Stimulated activated memory B cell treated with anti-CD40 and anti-IgM and Interleukin-4, amounts not matched to agents 10 μg/mL and 1 μg/mL and 100 μg/mL, for 72 hours (primary cell): ENCODE data around the gene IQCF2.
"Not testable (repeated sequence)": the region's sequence is repeated elsewhere in the genome, so short reads cannot be mapped to it uniquely, and the experiment has no call there.

Source experiments
- ATAC-seq: fragments of 150-1000 bp; cut with Tn5 transposase; 2 replicates; pipeline ENCODE4 v1.10.0; 2021
- H3K27ac Mint-ChIP-seq: one replicate; pipeline ENCODE4 v1.8.0; 2022; ENCODE audit warnings: mild to moderate bottlenecking, mixed read lengths
- H3K27me3 Mint-ChIP-seq: one replicate; pipeline ENCODE4 v1.8.0; 2022; ENCODE audit warnings: mixed read lengths
- H3K36me3 Mint-ChIP-seq: one replicate; pipeline ENCODE4 v1.8.0; 2022; ENCODE audit warnings: mixed read lengths
- H3K4me1 Mint-ChIP-seq: one replicate; pipeline ENCODE4 v1.8.0; 2022; ENCODE audit warnings: mixed read lengths
- H3K4me3 Mint-ChIP-seq: one replicate; pipeline ENCODE4 v1.8.0; 2022; ENCODE audit warnings: mild to moderate bottlenecking, moderate library complexity, mixed read lengths
- H3K9me3 Mint-ChIP-seq: one replicate; pipeline ENCODE4 v1.8.0; 2022; ENCODE audit warnings: mixed read lengths

The IQCF2 gene

DNA sequence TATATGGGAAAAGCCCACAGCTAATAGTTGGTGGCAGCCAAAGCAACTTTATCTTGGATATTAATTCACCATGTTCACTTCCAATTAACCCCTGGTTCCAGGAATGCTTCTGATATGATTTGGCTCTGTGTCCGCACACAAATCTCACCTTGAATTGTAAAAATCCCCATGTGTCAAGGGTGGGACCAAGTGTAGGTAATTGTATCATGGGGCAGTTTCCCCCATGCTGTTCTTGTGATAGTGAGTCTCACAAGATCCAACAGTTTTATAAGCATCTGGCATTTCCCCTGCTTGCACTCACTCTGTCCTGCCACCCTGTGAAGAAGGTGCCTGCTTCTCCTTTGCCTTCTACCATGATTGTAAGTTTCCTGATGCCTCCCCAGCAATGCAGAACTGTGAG is 7.5 kb downstream of the IQCF2 start:
- H3K36me3 Mint-ChIP-seq, ATAC-seq, H3K4me1 Mint-ChIP-seq, H3K27ac Mint-ChIP-seq, H3K4me3 Mint-ChIP-seq, H3K9me3 Mint-ChIP-seq: not testable (repeated sequence)
- H3K27me3 Mint-ChIP-seq = peaks cover 27% of the 10 kb centered on the region

DNA sequence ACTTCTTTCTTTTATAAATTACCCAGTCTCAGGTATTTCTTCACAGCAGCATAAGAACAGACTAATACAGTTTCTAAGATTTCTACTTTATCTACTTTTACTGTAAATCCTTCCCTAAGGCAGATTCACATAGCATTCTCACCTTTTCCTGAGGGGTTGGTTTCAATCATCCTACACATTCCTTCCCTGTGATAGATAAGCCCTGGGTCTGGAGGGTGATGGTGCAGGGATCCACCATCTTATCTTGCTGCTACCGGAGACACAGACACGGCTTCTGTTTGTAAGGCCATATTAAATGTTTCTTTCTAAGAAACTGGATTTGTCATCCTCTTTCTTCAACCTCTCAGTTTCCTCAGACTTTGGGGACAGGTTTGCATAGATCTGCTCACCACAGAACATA is 7.9 kb downstream of the IQCF2 start:
- no peak overlapping the region for H3K4me3 Mint-ChIP-seq

DNA sequence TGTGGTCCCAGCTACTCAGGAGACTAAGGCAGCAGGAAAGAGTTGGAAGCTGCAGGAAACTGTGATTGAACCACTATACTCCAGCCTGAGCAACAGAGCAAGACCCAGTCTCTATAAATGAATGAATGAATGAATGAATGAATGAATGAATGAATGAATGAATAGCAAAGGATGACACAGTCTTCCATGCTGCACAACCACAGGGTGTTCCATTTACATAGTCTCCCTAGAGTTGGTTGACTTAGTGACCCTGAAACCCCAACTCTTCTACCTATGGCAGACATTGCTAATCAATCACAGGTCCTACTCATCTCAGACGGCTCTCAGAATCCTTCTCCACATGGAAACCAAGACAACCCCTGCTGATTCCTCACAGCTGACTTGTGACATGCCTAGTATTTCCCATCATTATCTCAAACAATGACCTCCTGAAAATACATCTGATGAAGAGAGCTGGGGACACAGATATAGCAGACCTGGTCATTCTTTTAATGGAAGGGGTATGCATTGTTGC is 11.9 kb downstream of the IQCF2 start:
- no peak for ATAC-seq
- Mint-ChIP-seq H3K4me1 (no peaks in the 10 kb centered on the region), H3K4me3 (no peak overlapping the region), H3K27me3 (peaks cover 40% of the 10 kb centered on the region), H3K36me3 (no peaks in the 10 kb centered on the region), H3K27ac (no peak overlapping the region), H3K9me3 (no peaks in the 10 kb centered on the region)

More for the DNA sequence above, 7.9 kb downstream of the IQCF2 start:
- Mint-ChIP-seq H3K27ac (no peak overlapping the region), H3K27me3 (peaks cover 27% of the 10 kb centered on the region), H3K4me1 (no peaks in the 10 kb centered on the region), H3K36me3 (no peaks in the 10 kb centered on the region), H3K9me3 (no peaks in the 10 kb centered on the region)
- ATAC-seq = no peak

DNA sequence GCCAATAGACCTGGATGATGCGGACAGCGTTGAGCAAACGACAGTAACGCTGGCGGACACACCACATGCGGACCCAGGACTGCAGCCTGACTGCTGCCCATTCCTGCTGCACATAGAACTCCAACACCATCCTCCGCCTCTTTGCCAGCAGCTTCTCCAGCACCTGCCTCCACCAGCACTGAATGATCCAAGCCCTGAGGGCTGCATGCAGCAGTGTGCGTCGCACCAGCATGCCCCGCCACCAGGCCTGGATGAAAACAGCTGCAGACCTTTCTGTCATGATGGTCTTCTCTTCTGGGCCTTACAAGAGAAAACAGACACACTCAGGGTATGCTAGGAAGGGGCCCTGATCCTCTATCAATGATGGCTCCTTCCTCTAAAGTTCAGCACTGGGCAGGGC is 12.5 kb downstream of the IQCF2 start:
- H3K27ac Mint-ChIP-seq = no peak overlapping the region
- H3K9me3 Mint-ChIP-seq = no peaks in the 10 kb centered on the region
- ATAC-seq = no peak
- no peaks in the 10 kb centered on the region for H3K4me1 Mint-ChIP-seq
- H3K4me3 Mint-ChIP-seq = no peak overlapping the region
- peaks cover 40% of the 10 kb centered on the region for H3K27me3 Mint-ChIP-seq
- no peaks in the 10 kb centered on the region for H3K36me3 Mint-ChIP-seq

DNA sequence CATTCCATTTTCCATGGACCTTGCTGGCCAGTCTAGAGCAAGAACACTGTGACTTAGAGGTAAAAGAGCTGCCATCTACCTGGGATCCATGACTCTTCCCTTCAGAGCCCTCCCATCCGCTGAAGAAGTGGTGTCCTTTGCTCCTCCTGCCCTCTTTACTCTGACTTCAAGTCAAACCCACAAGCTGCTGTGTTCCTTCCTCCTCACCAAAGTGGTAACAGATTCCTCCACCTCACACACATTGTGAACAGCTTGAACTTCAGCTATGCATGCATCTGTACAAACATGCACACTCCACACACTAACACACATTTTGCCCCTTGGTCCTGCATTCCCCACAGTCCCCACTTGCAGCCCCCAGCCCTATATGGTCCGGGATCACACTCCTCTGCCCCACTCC is 13.0 kb downstream of the IQCF2 start:
- Mint-ChIP-seq H3K4me1 (no peaks in the 10 kb centered on the region), H3K9me3 (no peaks in the 10 kb centered on the region), H3K36me3 (no peaks in the 10 kb centered on the region), H3K27ac (no peak overlapping the region), H3K4me3 (no peak overlapping the region), H3K27me3 (peaks cover 40% of the 10 kb centered on the region)
- no peak for ATAC-seq

DNA sequence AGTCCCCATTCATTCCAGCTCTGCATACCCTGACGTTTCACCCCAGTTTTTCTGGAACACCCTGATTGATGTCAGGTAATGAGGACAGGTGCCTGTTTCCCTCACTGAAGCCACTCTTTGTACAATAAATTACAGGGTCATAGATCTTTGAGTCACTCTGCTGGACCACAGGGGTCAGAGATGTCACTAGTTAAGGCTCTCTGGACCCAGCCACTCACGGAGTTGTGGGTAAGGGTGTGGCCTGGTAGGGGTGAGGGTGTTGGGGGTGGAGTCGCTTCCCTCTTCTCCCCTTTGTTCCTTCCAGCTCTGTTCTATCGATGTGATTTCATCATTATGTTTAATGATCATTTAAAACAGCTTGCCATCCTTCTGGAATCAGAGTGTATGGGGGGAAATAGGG is 13.5 kb downstream of the IQCF2 start:
- Mint-ChIP-seq H3K27ac (no peak overlapping the region), H3K36me3 (no peaks in the 10 kb centered on the region), H3K27me3 (peaks cover 40% of the 10 kb centered on the region)

DNA sequence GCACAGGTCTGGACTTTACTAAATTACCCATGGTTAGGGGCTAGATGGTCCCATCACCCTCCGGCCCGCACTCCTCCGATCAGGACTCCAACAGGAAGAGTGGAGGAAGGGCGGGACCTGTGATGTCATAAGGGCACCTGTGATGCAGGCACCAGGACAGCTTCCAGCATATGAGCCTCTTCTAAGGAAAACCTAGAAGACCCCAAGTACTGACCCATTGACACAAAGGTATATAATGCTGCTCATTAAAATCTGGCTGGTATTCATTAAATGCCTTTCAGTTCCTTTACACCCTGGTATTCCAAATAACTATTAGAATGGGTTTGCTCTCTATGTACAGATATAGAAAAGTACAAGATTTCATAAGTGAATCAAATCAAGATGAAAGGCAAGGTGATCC is 14.1 kb downstream of the IQCF2 start, which contains the start of gene IQCF5:
IQCF5 (minus strand) TSS at position 101 of the 400 bp plus-strand sequence; CDS start at position 31, 70 bp downstream.
- Mint-ChIP-seq H3K9me3 (no peaks in the 10 kb centered on the region), H3K36me3 (no peaks in the 10 kb centered on the region)

More for the DNA sequence above, 13.5 kb downstream of the IQCF2 start:
- Mint-ChIP-seq H3K9me3 (no peaks in the 10 kb centered on the region), H3K4me1 (no peaks in the 10 kb centered on the region), H3K4me3 (no peak overlapping the region)
- ATAC-seq = no peak

DNA sequence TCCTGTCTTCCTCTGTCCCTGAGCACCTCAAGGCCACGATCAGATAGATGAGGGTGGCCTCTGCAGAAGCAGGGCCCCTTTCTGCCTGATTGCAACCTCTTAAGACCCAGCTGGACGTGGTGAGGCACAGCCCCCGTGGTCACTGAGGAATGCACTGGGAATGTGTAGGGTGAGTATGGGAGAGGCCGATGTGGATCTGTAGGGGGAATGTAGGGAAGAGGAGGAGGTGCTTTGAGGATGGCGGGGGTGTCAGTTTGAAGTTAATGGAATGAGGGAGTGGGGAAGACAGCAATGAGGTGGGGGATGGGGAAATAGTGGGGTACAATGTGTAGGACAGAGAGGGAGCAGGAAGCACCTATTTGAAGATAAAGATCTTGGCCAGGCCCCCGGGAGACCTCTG is 14.8 kb downstream of the IQCF2 start:
- Mint-ChIP-seq H3K36me3 (no peaks in the 10 kb centered on the region), H3K27me3 (peaks cover 46% of the 10 kb centered on the region), H3K9me3 (no peaks in the 10 kb centered on the region), H3K4me3 (no peak overlapping the region), H3K27ac (no peak overlapping the region), H3K4me1 (no peaks in the 10 kb centered on the region)
- no peak for ATAC-seq

More for the DNA sequence above, 14.1 kb downstream of the IQCF2 start, which contains the start of gene IQCF5:
- Mint-ChIP-seq H3K27me3 (peaks cover 45% of the 10 kb centered on the region), H3K27ac (no peak within 1 kb of the TSS), H3K4me3 (no peak within 1 kb of the TSS), H3K4me1 (no peaks in the 10 kb centered on the region)
- ATAC-seq = no peak

DNA sequence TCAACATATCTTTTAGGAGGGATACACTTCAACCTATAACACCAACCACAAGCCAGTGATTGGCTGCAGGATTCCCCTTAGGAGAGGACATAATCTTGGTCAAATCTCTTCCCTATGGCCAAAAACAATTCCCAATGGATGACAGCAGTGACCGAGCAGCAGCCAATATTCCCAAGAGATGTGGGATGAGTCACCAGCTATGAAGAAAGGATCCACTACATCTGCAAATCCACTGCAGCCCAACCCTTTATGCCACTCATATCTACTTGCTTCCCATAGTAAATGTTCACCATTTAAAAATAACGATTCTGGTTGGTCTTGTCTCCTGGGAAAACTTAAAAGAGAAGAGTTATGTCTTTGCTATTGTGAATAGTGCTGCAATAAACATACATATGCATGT is 18.5 kb downstream of the IQCF2 start:
- H3K36me3 Mint-ChIP-seq = no peaks in the 10 kb centered on the region
- ATAC-seq = no peak
- no peak overlapping the region for H3K4me3 Mint-ChIP-seq
- no peaks in the 10 kb centered on the region for H3K4me1 Mint-ChIP-seq
- H3K27ac Mint-ChIP-seq = no peak overlapping the region
- H3K27me3 Mint-ChIP-seq = peaks cover 58% of the 10 kb centered on the region
- no peaks in the 10 kb centered on the region for H3K9me3 Mint-ChIP-seq

DNA sequence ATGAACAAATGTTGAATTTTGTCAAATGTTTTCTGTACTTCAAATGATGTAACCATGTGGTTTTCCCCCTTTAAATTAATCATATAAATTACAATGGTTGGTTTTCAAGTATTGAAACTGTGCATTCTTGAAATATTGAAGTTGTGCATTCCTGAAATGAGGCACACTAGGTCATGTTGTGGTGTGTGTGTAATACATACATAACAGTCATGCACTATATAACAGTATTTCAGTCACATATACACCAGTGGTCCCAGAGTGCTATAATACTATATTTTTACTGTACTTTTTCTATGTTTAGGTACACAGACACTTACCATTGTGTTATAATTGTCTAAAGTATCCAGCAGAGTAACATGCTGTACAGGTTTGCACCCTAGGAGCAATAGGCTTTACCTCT is 25.0 kb downstream of the IQCF2 start:
- Mint-ChIP-seq H3K4me1 (no peaks in the 10 kb centered on the region), H3K4me3 (no peak overlapping the region), H3K9me3 (no peaks in the 10 kb centered on the region), H3K36me3 (no peaks in the 10 kb centered on the region), H3K27me3 (peaks cover 48% of the 10 kb centered on the region), H3K27ac (no peak overlapping the region)
- no peak for ATAC-seq

DNA sequence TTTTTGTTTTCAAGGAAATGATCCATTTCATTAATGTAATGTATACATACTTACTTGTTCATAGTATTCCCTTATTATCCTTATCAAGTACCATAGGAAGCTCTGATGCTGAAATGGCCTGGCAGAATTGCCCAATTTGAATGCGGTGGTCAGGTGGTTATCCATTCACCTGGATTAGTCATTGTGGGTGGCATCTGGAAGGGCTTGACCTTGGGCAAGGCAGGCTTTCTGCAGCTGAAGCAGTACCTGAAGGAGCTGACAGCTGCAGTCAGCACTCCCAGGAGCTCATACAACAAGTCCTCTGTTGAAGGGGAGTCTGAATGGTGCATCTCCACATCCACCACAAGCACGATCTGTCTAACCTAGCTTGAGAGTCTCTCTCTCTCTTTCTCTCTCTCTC is 26.2 kb downstream of the IQCF2 start:
- no peak for ATAC-seq

DNA sequence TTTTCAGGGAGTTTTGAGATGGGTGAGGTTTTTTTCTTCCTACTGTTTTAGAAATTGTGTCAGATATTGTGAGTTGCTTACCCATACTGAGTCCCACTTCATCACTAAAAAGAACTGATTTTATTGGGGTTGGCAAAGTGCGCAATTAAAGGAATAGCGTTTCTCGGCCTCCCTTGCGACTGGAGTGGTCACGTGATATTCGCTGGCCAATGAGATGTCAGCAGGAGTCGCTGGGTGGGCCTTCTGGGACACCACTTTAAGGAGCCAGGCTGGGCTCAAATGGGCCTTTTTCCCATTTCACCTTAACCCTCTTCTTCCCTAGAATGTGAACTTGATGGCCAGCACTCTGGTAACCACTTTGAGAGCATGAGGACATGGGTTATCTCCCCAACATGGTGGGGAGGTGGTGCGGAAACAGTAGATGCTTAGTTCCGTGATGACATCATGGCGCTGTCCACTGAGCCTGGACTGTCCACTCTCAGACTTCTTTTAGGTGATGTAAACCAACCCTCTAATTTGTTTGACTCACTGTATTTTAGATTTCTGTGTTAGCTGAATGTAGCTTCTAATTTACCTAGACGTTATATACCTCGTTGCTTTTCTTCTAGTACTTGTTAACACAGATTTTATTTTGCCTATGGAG is 27.2 kb downstream of the IQCF2 start:
- Mint-ChIP-seq H3K9me3 (no peaks in the 10 kb centered on the region), H3K27ac (no peak overlapping the region), H3K36me3 (no peaks in the 10 kb centered on the region), H3K4me1 (no peaks in the 10 kb centered on the region), H3K27me3 (peaks cover 57% of the 10 kb centered on the region), H3K4me3 (no peak overlapping the region)
- no peak for ATAC-seq

More for the DNA sequence above, 26.2 kb downstream of the IQCF2 start:
- Mint-ChIP-seq H3K4me3 (no peak overlapping the region), H3K27me3 (peaks cover 48% of the 10 kb centered on the region), H3K36me3 (no peaks in the 10 kb centered on the region), H3K9me3 (no peaks in the 10 kb centered on the region), H3K27ac (no peak overlapping the region), H3K4me1 (no peaks in the 10 kb centered on the region)

DNA sequence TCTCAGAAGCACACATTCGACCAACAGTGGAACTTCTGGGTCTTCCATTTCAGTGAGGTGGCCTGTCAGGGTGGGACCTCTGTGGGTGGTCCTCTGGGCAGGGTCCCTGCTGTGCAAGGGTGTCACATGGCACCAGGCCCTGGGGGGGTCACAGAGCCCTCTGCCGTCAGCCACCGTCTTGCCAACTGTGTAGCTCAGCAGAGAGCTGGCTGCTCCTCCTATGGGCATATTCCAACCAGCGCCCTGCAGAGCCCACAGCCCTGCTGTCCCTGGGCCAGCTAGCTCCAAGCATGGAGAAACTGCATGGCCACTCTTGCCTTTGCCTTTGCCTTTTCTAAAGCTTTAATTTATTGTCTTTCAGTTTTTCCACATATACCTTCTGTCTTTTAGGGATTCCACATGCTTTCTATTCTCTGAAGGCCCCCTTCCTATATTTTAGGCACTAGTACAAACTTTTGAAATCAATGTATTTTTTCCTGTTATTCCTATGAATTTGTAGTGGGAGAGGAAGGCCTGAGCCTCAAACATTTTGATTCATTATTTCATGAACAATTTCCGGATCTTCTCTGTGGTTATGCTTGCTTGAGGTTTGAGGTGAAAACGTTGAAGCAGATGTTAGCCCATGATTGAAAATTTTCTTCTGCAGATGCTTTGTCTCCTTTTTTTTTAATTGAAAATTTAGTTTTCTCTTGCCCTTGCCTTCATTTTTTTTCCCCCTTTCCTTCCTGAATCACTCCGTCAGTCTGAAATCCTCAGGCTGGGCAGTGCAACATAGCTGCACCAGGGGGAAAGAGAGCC is 30.0 kb downstream of the IQCF2 start:
- Mint-ChIP-seq H3K4me3 (no peak overlapping the region), H3K9me3 (no peaks in the 10 kb centered on the region), H3K27ac (no peak overlapping the region), H3K4me1 (no peaks in the 10 kb centered on the region), H3K27me3 (peaks cover 70% of the 10 kb centered on the region), H3K36me3 (no peaks in the 10 kb centered on the region)
- no peak for ATAC-seq

DNA sequence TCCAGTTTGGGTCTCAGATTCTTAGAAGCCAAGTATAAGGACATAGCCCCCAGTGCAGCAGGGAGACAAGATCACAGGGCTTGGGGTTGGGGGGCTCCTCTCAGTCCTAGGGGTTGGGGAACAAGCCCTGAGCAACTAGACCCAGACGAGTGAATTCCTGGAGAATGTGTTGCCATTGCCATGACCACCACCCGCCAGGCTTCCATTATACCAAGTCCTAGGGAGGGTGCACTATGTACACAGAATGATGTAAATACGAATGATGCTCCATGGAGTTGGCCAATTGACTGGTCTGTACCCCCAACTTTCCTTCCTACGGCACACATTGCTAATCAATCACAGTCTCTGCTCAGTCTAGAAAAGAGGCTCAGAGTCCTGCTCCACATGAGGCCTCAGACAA is 33.0 kb downstream of the IQCF2 start:
- Mint-ChIP-seq H3K36me3 (no peaks in the 10 kb centered on the region), H3K9me3 (no peaks in the 10 kb centered on the region), H3K27ac (no peak overlapping the region), H3K27me3 (peaks cover 79% of the 10 kb centered on the region), H3K4me3 (no peak overlapping the region), H3K4me1 (no peaks in the 10 kb centered on the region)
- ATAC-seq = no peak

DNA sequence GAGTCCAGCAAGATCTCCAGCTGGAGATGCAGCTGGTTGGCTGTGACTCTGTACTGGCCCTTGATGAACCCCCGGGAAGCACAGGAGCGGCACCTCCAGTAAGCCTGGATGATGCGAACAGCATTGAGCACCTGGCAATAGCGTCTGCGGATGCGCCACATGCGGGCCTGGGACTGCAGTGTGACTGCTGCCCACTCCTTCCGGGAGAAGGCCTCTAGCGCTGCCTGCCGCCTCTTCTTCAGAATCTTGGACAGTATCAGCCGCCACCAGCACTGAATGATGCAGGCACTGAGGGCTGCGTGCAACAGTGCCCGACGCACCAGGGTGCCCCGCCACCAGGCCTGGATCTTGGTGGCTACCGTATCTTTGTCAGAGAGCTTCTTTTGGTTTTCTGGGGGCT is 33.5 kb downstream of the IQCF2 start:
- Mint-ChIP-seq H3K27ac (no peak overlapping the region), H3K36me3 (no peaks in the 10 kb centered on the region), H3K4me1 (no peaks in the 10 kb centered on the region), H3K4me3 (no peak overlapping the region), H3K27me3 (peaks cover 76% of the 10 kb centered on the region), H3K9me3 (no peaks in the 10 kb centered on the region)
- no peak for ATAC-seq
